ENCODE data around the gene SFMBT2. TPM values are rescaled to one million over a fixed set of nuclear protein-coding genes. Genes with fewer than 3 reads are reported as not detected.

Gene SFMBT2
- total and polyA plus RNA-seq, 10 donors = 4.4 to 47.7 (median 34.8) TPM

DNA sequence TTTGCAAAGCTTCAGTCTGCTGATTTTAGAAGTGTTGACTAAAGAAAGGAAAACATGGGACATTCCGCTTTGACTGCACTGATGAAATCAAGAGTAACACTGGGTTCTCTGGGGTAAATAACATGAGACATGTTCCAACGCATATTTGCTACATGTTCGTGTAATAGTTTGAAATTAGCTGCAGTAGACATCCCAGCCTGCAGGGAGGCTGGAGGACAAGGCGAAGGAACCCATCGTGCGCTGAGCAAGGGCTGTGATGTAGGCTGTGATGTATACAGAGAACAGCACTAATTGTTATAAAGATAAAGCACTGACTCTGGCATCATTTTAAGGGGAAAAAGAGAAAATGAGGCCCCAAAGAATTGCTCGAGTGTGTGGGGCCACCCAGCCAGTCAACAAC is 40.3 kb downstream of the SFMBT2 start:
- Histone ChIP-seq H3K9me3 (peaks cover 0 to 15% (median 10%) of the 10 kb centered on the region in 8 donors), H3K36me3 (peaks cover 5 to 99% (median 58%) of the 10 kb centered on the region in 6 donors), H3K4me1 (no peaks in the 10 kb centered on the region), H3K27me3 (replicated peaks in 1 of 7) (no peaks in the 10 kb centered on the region), H3K4me3 (no peak overlapping the region), H3K27ac (no peak overlapping the region)
- WGBS, 5 donors = 91 to 97% (median 94%) methylated on average over 7 of the region's 7 CpGs
- DNase-seq = no peak
- intact Hi-C loops (cut with DNase I; ENCODE audit: low total_unique reads) = no loop called here
- TF ChIP-seq, protein P1, sequence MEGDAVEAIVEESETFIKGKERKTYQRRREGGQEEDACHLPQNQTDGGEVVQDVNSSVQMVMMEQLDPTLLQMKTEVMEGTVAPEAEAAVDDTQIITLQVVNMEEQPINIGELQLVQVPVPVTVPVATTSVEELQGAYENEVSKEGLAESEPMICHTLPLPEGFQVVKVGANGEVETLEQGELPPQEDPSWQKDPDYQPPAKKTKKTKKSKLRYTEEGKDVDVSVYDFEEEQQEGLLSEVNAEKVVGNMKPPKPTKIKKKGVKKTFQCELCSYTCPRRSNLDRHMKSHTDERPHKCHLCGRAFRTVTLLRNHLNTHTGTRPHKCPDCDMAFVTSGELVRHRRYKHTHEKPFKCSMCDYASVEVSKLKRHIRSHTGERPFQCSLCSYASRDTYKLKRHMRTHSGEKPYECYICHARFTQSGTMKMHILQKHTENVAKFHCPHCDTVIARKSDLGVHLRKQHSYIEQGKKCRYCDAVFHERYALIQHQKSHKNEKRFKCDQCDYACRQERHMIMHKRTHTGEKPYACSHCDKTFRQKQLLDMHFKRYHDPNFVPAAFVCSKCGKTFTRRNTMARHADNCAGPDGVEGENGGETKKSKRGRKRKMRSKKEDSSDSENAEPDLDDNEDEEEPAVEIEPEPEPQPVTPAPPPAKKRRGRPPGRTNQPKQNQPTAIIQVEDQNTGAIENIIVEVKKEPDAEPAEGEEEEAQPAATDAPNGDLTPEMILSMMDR (IDR thresholded peaks at IDR 0.05 in 8 of 11, conservative IDR thresholded peaks at IDR 0.05 in 3 of 11) = no peak
- TF ChIP-seq POLR2A (IDR thresholded peaks at IDR 0.05) = no peak
- TF ChIP-seq POLR2AphosphoS5 (IDR thresholded peaks at IDR 0.05) = no peak

DNA sequence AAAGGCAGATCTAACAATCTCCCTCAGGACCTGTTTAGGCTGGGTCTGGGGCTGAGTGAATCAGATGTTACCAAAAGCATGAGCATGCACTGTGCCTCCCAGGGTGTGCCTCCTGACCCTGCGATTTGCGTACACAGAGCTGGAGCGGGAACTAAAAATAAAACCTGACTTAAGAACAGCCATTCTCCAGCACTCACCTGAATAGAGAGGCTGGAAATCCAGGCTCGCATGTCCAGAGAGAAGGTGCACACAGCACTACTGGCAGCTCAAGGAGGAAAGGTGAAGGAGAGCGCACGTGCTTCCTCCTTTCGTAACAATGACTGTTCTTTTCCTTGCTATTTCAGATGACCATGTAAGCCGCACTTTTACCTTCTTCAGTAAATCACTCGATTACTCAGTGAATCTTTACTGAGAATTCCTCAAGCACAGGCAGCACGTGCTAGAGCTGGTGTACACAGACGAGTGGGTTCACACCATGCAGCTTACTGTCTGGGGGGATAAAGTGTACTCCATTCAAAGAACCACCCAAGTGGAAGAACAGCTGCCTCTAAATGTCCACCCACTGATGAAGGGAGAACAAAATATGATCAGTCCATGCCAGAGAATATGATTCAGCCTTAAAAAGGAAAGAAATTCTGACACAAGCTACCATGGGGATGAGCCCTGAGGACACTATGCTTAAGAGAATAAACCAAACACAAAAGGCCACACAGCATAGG is 45.6 kb downstream of the SFMBT2 start:
- H3K9me3 ChIP-seq = peaks cover 0 to 27% (median 19%) of the 10 kb centered on the region in 8 donors
- TF ChIP-seq POLR2A (IDR thresholded peaks at IDR 0.05) (no peak), POLR2AphosphoS5 (IDR thresholded peaks at IDR 0.05) (no peak)
- TF ChIP-seq, protein P1 (IDR thresholded peaks at IDR 0.05 in 8 of 11, conservative IDR thresholded peaks at IDR 0.05 in 3 of 11) = no peak
- peaks cover 0 to 98% (median 80%) of the 10 kb centered on the region in 6 donors for H3K36me3 ChIP-seq
- H3K4me3 ChIP-seq = no peak overlapping the region
- no peaks in the 10 kb centered on the region for H3K27me3 ChIP-seq (replicated peaks in 1 of 7)
- H3K27ac ChIP-seq = no peak overlapping the region
- intact Hi-C loops (cut with DNase I; ENCODE audit: low total_unique reads) = no loop called here
- 88 to 95% (median 93%) methylated on average over 11 of the region's 11 CpGs for WGBS, 5 donors
- no peak for DNase-seq
- H3K4me1 ChIP-seq = peaks cover 0 to 16% (median 0%) of the 10 kb centered on the region in 6 donors

DNA sequence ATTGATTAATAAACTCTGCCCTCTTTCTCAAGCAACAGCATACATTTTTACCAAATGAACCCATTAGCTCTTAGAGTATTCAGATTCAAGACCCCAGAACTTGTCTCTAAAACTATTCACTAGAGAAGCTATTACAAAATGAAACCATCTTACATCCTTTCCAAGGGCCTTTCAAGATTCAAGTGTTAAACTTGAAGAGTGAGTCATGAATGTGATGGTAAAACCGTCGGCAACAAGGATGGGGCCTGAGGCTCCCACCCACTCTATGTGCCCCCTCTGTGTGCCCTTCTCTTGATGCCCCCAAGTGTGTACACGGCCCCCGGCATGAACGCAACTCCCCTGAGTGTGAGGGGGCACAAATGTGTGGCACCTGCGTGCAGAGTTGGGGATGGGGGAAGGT is 46.4 kb downstream of the SFMBT2 start:
- Histone ChIP-seq H3K27ac (no peak overlapping the region), H3K36me3 (peaks cover 0 to 98% (median 73%) of the 10 kb centered on the region in 6 donors), H3K4me1 (peaks cover 0 to 16% (median 0%) of the 10 kb centered on the region in 6 donors), H3K9me3 (peaks cover 0 to 27% (median 19%) of the 10 kb centered on the region in 8 donors), H3K27me3 (replicated peaks in 1 of 7) (no peaks in the 10 kb centered on the region), H3K4me3 (no peak overlapping the region)
- 84 to 93% (median 86%) methylated on average over 6 of the region's 6 CpGs for WGBS, 5 donors
- no peak for DNase-seq
- intact Hi-C loops (cut with DNase I; ENCODE audit: low total_unique reads) = no loop called here
- TF ChIP-seq POLR2AphosphoS5 (IDR thresholded peaks at IDR 0.05) = no peak
- no peak for TF ChIP-seq POLR2A (IDR thresholded peaks at IDR 0.05)

DNA sequence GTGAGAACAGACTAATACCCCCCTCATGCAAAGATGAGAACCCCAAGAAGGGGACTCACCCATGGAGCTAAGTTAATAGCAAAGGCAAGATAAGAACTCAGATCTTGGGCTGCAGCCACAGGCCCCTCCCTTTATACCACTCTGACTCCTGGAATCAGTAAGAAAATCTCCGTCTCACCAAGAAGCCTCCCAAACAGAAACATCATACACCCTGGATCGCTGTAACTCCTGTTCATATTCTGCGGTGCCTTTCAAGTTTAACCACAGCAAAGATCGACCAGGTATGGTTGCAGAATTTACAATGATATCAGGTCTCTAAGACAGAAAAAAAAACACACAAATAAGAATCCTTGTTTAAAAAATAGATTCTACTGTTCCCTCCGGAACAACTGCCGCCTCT is 47.1 kb downstream of the SFMBT2 start:
- peaks cover 0 to 98% (median 76%) of the 10 kb centered on the region in 6 donors for H3K36me3 ChIP-seq
- 94 to 97% (median 96%) methylated on average over 6 of the region's 6 CpGs for WGBS, 5 donors

More for the DNA sequence above, 47.1 kb downstream of the SFMBT2 start:
- no peak for DNase-seq
- TF ChIP-seq, protein P1 (IDR thresholded peaks at IDR 0.05 in 8 of 11, conservative IDR thresholded peaks at IDR 0.05 in 3 of 11) = no peak
- TF ChIP-seq POLR2AphosphoS5 (IDR thresholded peaks at IDR 0.05) (no peak), POLR2A (IDR thresholded peaks at IDR 0.05) (no peak)
- Histone ChIP-seq H3K27ac (no peak overlapping the region), H3K4me1 (peaks cover 0 to 16% (median 0%) of the 10 kb centered on the region in 6 donors), H3K27me3 (replicated peaks in 1 of 7) (no peaks in the 10 kb centered on the region), H3K4me3 (no peak overlapping the region), H3K9me3 (peaks cover 0 to 28% (median 19%) of the 10 kb centered on the region in 8 donors)
- intact Hi-C loops (cut with DNase I; ENCODE audit: low total_unique reads) = no loop called here

Data from spleen (tissue), 11 donors.